ENCODE results near the gene MYOCD. TPM values are rescaled to one million over a fixed set of nuclear protein-coding genes. Genes with fewer than 3 reads are reported as not detected.

MYOCD gene
- total RNA-seq, 4 donors from 2014 or later = 0.80 to 9.3 (median 1.6) TPM

- DNase-seq (ENCODE audit: low spot score in 2 of 2) = no peak
- WGBS, 2 donors = 14% methylated on average over 27 of the region's 27 CpGs
- intact Hi-C loops (cut with DNase I; ENCODE audit: low total_unique reads) = no loop called here
- peak overlapping the region; percentile 30 for H3K4me3 ChIP-seq (ENCODE audit: low read depth, poor library complexity, severe bottlenecking)
- TF ChIP-seq CTCF (IDR thresholded peaks at IDR 0.05) (no peak), POLR2A (IDR thresholded peaks at IDR 0.05) (no peak)
Observed at GRCh38 chr17:12790249-12791106, 124.8 kb downstream of the MYOCD start.

GRCh38 chr17:12794919-12795532 lies 129.3 kb downstream of the MYOCD start:
- 75 to 76% methylated on average over 6 of the region's 6 CpGs for WGBS, 2 donors
- intact Hi-C loops (cut with DNase I; ENCODE audit: low total_unique reads) = no loop called here
- no peak overlapping the region for H3K4me3 ChIP-seq (ENCODE audit: low read depth, poor library complexity, severe bottlenecking)
- TF ChIP-seq CTCF (IDR thresholded peaks at IDR 0.05) (no peak), POLR2A (IDR thresholded peaks at IDR 0.05) (no peak)
- DNase-seq (ENCODE audit: low spot score in 2 of 2) = no peak

GRCh38 chr17:12800855-12801365 lies 135.2 kb downstream of the MYOCD start:
- DNase-seq (ENCODE audit: low spot score in 2 of 2) = no peak
- H3K4me3 ChIP-seq (ENCODE audit: low read depth, poor library complexity, severe bottlenecking) = no peak overlapping the region
- TF ChIP-seq CTCF (IDR thresholded peaks at IDR 0.05) (no peak), POLR2A (IDR thresholded peaks at IDR 0.05) (no peak)
- 63 to 71% methylated on average over 3 of the region's 3 CpGs for WGBS, 2 donors
- intact Hi-C loops (cut with DNase I; ENCODE audit: low total_unique reads) = no loop called here

- 94 to 95% methylated on average over 1 of the region's 1 CpG for WGBS, 2 donors
- intact Hi-C loops (cut with DNase I; ENCODE audit: low total_unique reads) = no loop called here
- DNase-seq (ENCODE audit: low spot score in 2 of 2) = no peak
Observed at GRCh38 chr17:12806630-12807029, 140.9 kb downstream of the MYOCD start.

GRCh38 chr17:12808723-12809122 lies 143.0 kb downstream of the MYOCD start:
- TF ChIP-seq POLR2A (IDR thresholded peaks at IDR 0.05) (no peak), CTCF (IDR thresholded peaks at IDR 0.05) (no peak)
- 81 to 84% methylated on average over 3 of the region's 3 CpGs for WGBS, 2 donors
- intact Hi-C loops (cut with DNase I; ENCODE audit: low total_unique reads) = no loop called here
- no peak for DNase-seq (ENCODE audit: low spot score in 2 of 2)
- no peak overlapping the region for H3K4me3 ChIP-seq (ENCODE audit: low read depth, poor library complexity, severe bottlenecking)

More at GRCh38 chr17:12806630-12807029, 140.9 kb downstream of the MYOCD start:
- no peak overlapping the region for H3K4me3 ChIP-seq (ENCODE audit: low read depth, poor library complexity, severe bottlenecking)
- TF ChIP-seq POLR2A (IDR thresholded peaks at IDR 0.05) (no peak), CTCF (IDR thresholded peaks at IDR 0.05) (no peak)
